ENCODE results near the gene LPAR3.

- no peak for TF ChIP-seq CTCF (conservative IDR thresholded peaks at IDR 0.05; ENCODE audit: low read depth, low read length)
- no peak for TF ChIP-seq EZH2phosphoT487 (IDR thresholded peaks at IDR 0.05; ENCODE audit: borderline replicate concordance, low read length)
- no peak for TF ChIP-seq EZH2 (IDR thresholded peaks at IDR 0.05; ENCODE audit: low read length, unreplicated experiment)
Observed at GRCh38 chr1:84859866-84860265, 33.1 kb downstream of the LPAR3 start.

All from PC-3 (cell line).